Measurements from ENCODE around the gene ACP1.

Gene ACP1

GRCh38 chr2:255195-255594, 9.6 kb upstream of the ACP1 start:
- DNase-seq: no peak

- DNase-seq: no peak
Observed at GRCh38 chr2:256094-256493, 8.7 kb upstream of the ACP1 start.

DNA sequence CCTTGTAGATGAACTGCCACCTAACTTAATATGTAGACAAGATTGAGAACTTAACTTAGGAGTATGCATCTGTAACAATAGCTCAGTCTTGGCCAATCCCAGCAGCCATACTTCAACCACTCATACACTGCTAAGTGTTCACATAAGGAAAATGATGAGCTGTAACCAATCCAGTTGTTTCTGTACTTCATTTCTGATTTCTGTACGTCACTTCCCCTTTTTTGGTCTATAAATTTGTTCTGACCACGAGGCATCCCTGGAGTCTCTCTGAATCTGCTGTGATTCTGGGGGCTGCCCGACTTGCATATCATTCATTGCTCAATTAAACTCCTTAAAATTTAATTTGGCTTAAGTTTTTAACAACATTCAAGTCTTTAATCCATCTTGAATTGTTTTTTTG, 7.3 kb upstream of the ACP1 start:
- DNase-seq: no peak

GRCh38 chr2:257842-258241, 6.9 kb upstream of the ACP1 start:
- DNase-seq: no peak

DNA sequence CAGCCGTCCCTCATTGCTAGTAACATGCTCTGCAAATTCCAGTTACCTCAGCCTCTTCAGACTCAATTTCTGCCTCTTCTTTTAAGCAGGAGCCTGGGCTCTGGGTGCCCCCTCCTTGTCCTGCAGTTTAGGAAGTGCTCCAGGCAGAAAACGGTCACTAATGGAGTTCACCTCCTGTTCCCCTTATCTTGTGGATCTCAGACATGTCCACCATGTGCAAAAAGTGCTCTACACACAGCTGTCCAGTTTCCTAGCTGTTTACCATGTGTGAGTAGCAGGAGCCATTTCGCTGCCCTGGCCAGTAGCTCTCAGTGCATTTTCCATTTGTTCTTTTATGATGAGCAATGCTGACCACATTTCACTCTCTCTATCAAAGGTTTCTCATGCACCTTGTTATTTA, 5.8 kb upstream of the ACP1 start:
- DNase-seq: no peak

DNA sequence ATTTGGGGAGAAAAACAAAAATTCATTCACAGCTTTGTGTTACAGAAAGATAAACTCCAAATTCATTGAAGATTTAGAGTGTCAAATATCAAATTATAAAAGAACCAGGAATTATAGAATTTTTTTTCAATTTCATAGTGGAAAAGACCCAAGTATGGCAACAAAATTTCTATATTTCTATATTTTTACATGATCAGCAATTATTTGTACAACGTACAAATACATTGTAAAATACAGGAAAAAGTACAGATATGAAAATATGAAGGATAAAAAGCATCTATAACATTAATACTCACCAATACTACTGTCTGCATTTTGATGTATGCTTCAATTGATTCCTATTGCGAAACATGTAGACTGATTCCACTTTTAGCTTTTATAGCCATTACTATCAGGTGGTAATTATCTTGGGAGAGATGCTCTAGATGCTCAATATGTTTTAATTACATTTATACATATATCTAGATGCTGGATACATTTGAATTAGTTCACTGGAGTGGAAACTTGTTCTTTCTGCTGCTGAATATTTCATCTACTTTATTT, 4.9 kb upstream of the ACP1 start:
- no peak for DNase-seq

DNA sequence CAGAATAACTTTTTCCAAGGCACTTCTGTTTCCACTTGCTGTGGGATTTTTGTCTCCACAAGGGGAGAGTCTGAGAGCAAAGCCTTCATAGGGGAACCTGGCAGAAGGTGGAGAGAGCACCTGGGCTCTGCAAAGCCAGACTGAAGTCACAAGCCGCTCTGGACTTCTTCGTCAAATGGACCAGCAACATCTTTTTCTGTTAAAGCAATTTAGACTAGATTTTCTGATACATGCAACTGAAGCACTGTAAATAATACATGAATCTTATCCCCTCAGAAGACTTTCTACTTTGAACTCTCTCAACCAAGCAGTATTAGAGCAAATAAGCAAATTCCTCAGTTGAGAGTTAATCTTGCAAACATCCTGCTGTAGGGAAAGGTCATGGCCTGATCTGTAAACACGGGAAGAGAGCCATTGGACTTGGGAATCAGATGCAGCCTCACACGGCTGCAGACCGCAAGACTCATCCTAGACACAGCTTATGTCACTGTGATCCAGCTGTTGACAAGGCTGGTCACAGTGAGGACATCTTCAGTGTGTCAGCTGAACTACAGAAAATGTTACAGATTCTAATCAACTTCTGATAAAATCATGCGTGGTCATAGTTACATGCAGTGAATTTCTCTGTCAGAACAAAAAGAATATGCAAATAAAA, 4.1 kb upstream of the ACP1 start:
- no peak for DNase-seq

DNA sequence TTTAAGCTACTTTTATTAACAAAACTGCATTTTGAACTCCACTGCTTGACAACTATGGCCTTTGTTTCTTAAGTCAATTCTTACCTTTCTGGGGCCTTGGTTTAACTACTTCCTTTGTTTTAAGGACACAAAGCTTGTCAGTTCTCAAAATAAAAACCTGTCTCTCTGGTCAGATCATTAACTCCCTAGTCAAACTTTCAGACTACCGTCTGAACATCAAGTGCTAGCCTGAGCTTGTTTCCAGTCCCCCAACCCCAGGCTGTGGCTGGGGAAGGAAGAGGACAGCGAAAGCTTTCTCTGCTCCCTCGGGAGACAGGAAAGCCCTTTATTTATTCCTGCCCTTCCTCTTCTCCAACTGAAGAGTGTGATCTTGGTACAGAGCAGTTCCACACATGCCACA, 2.6 kb upstream of the ACP1 start:
- DNase-seq: no peak

- DNase-seq: no peak
Observed at GRCh38 chr2:263022-263738, 1.6 kb upstream of the ACP1 start.

DNA sequence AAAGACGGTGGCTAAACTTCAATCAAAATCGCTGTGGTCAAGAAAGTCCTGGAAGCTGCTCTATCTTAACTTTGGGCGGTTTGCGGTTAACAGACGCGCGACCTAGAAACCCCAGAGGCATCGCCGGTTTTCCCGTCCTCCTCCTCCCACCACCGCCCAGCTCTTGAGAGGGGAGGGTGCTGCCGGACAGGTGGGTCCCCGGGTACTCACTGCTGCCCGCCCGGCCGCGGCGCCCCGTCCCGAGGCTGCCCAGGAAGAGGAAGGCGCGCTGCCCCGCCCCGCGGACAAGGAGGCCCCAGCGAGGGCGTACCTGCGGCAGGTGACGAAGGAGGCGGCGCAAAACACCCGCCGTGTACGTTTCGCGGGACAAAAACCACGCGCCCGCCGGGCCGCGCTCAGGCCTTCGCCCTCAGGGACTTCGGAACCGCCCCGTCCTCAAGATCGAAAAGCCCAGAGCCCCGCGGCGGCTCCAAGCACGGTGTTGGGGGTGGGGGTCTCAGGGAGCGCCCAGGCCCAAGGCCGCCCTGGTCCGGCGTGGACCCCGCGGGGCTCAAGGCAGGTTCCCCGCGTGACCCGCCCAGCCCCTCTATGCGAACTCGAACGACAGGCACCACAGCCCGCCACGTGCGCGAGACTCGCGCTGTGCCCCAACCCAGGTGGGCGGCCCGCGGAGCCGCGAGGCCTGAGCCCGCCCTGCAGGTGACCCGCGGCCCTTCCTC, 814 bp upstream of the ACP1 start, which contains the start of gene SH3YL1:
TSS of gene SH3YL1 (minus strand) at position 259 of the 719 bp plus-strand sequence. CDS start at position 211, 48 bp downstream.
- peak in 1 of 14 donors; percentile 4 for DNase-seq

GRCh38 chr2:268323-268722, 3.6 kb downstream of the ACP1 start:
- DNase-seq: no peak

DNA sequence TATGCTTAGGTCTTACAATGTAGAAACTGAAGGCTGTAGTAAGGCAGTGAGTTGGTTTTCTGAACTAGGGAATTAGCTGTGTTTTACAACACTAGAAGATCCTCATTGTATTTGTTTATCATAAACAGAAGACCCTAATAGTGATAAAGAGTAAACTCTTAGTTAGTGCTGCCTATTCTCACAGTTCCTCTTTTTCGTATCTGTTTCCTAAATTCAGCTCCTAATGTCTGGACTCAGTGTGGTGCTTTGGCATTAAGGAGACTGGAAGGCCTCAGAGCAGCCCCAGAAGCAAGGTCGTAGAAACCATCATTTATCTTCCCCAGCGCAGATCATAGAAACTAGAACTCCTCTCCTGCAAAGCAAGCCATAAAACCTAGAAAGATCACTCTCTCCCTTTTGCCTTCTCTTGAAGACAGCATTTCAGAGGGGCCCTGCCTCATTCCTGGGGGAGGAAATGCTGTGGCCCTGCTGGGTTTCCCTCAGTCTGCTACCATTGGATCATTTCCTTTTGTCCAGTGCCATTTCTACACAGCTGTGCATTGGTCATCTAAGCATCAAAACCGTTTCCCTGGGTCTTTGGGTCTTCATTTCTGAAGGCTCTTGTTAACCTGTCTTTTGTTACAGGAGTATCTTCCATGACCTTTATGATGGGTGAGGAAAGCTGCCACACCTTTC, 4.7 kb downstream of the ACP1 start:
- DNase-seq: no peak

- no peak for DNase-seq
Observed at GRCh38 chr2:270861-271260, 6.1 kb downstream of the ACP1 start.

DNA sequence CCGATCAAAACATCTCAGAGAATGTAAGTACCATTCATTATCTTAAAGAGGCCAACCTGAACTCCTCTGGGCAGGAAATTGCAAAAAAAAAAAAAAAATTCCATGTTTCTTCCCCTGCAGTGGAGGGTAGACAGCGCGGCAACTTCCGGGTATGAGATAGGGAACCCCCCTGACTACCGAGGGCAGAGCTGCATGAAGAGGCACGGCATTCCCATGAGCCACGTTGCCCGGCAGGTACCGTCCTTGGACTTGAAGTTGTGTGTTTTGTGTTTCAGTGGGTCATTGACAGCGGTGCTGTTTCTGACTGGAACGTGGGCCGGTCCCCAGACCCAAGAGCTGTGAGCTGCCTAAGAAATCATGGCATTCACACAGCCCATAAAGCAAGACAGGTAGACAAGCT, 7.2 kb downstream of the ACP1 start:
- DNase-seq: no peak

DNA sequence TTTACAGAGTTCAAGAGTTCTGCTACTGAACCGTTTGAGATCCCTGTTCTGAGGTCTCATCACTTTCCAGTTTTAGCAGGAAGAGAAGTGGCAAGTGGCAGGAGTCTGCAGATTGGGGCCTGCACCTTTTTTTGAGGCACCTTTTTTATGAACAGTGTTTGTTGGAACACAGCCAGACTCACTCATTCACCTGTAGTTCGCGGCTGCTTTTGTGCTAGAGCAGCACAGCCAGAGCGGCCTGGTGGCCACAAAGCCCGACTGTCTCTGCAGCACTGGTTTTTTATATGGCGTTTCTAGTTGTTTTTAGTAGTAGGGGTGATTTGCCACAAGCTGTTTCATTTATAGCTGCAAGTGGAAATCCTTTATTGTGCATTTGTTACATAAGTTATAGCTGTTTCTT, 8.6 kb downstream of the ACP1 start:
- no peak for DNase-seq

- no peak for DNase-seq
Observed at GRCh38 chr2:274503-274902, 9.8 kb downstream of the ACP1 start.

DNA sequence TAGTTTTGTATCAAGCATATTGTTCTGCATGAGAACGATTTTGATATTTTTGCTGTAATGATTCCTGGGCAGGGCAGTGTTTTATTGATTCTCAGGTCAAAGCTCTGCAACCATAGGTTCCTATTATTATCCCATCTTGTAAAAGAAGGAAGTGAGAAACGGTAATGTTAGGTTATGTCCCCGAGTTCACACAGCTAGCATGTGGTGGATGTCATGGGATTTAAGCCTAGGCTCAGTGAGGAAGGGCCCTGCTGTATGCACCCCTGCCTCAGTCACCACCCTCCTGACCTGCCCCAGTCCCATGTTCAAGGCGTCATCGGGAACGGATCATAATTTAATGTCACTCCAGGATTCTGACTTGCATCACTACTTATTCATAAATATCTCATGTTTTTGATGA, 10.7 kb downstream of the ACP1 start:
- peak in 1 of 14 donors; percentile 6 for DNase-seq

DNA sequence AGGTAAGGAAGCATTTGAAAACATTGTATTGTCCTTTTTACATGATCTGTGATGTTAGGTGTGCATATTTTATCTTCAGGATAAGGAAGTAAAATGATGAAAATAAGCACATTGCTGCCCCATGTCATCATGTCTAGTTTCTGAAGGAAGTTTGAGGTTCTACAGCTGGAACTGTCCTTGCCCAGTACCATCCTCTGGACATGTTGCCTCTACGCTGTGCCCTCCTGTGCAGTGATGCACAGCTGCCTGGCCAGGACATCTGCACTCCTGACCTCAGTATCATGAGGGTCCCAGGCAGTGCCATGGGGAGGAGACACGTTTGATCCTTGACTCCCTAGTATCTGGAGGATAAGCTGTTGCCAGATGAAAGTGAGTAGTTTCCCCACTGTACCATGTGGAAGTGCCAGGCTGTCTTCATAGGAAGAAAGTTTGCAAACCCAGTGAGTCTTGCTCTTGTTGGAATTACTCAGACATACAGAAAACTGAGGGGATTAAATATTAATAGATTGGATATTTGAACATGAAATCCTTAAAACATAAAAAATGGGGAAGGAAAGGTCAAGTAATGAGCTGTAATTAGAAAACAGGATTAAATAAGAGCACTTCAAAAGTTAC, 13.7 kb downstream of the ACP1 start:
- no peak for DNase-seq

DNA sequence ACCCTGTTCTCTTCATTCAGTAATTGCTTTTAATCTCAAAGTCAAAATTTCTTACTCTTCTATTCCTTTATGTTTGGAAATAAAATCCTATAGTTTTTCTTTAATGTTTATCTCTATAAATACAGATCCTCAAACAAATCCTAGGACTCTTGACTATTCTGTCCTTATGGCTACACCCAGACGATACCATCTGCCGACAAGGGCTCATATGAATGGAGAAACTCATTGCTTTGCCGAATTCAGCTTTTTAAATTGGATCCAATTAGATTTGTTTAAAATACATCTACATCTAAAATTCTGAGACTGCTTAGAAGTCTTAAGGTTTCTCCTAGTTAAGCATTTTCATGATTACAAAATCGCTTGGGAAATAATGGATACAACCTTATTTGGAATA, 14.2 kb downstream of the ACP1 start:
- no peak for DNase-seq

GRCh38 chr2:279366-279765, 14.6 kb downstream of the ACP1 start:
- DNase-seq: no peak

DNA sequence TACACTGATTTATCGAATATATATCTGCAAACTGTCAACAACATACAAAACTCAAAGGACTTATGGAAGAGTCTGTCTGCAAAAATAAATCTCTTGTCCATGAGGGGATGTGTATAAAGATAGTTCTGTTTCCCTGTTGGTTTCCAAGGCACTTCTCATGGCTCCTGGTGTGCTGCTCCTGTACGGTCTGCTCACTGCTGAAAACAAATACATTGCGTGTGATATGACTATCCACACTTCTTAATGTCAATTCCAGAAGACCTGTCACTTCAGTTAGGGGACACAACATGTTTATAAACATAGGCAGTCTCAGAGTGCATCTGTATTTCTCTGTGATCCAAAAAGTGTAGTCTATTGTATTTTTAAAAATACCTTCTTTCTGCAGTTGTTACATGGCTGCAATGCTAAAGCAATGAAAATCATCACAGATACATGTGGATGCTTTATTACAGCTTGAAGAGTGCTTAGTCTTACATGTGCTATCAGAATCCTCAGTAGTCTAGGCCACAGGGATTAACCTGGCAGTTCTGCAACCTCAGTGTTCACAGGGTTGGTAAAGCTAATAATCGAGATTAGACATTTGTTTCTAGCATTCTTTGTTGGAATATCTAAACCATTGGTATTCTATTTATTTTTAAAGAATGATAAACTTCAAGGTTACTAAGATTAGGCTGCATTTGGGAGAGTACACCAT, 15.4 kb downstream of the ACP1 start:
- no peak for DNase-seq

GRCh38 chr2:280650-281110, 15.9 kb downstream of the ACP1 start:
- no peak for DNase-seq

All from C1 segment of cervical spinal cord (tissue), 14 donors.